CD14-positive monocyte (primary cell): ENCODE measurements around the gene DIDO1. TPM values are rescaled to one million over a fixed set of nuclear protein-coding genes. Genes with fewer than 3 reads are reported as not detected.
A peak's percentile ranks its signal among the peaks of the same experiment; 100 is the strongest.

Experiments
- DNase-seq, 3 donors: peaks; one replicate each; pipeline ENCODE4 v3.0.0-alpha.2; 2011 to 2022
- H2AFZ ChIP-seq: 2 replicates; pipeline ENCODE4 v1.6.0; 2012; ENCODE audit warnings: mild to moderate bottlenecking, low read depth, low read length, inconsistent platforms; ENCODE audit not compliant: insufficient read depth, poor library complexity, severe bottlenecking
- H3K27ac ChIP-seq, 2 donors: 1 replicate in 1 of 2; 2 replicates in 1 of 2; pipeline ENCODE4 v1.5.1; 2012 to 2013; ENCODE audit warnings: low read length in 2 of 2, control low read depth in 1 of 2, inconsistent platforms in 1 of 2, low read depth in 1 of 2, mild to moderate bottlenecking in 1 of 2
- H3K27me3 ChIP-seq, 2 donors: one replicate each; pipeline versions ENCODE4 v1.6.0 to v1.6.1; 2011 to 2013; ENCODE audit warnings: low read length in 2 of 2; ENCODE audit not compliant: control insufficient read depth in 2 of 2, insufficient read depth in 2 of 2
- H3K36me3 ChIP-seq, 2 donors: replicated peaks in 1 of 2; 1 replicate in 1 of 2; 2 replicates in 1 of 2; pipeline versions ENCODE4 v1.5.1 to v1.6.1; 2012 to 2013; ENCODE audit warnings: low read length in 2 of 2, control low read depth in 1 of 2, inconsistent platforms in 1 of 2, mild to moderate bottlenecking in 1 of 2; ENCODE audit not compliant: insufficient read depth in 2 of 2, control insufficient read depth in 1 of 2
- H3K4me1 ChIP-seq, 2 donors: 1 replicate in 1 of 2; 2 replicates in 1 of 2; pipeline versions ENCODE4 v1.5.1 to v1.6.1; 2012 to 2013; ENCODE audit warnings: low read length in 2 of 2, control low read depth in 1 of 2, inconsistent platforms in 1 of 2, mild to moderate bottlenecking in 1 of 2, moderate library complexity in 1 of 2; ENCODE audit not compliant: insufficient read depth in 2 of 2, control insufficient read depth in 1 of 2
- H3K4me2 ChIP-seq: replicated peaks from 2 replicates; pipeline ENCODE3; 2012; ENCODE audit warnings: low read length, moderate library complexity, mild to moderate bottlenecking; ENCODE audit not compliant: poor library complexity, severe bottlenecking; ENCODE audit errors: extremely low read depth
- H3K4me3 ChIP-seq, 3 experiments: fragments of 200-600 bp in 1 of 3; sonication (generic) in 1 of 3; replicated peaks in 1 of 3; 1 replicate in 2 of 3; 2 replicates in 1 of 3; pipeline ENCODE4 v1.5.1; 2011 to 2013; ENCODE audit warnings: low read length in 3 of 3, mild to moderate bottlenecking in 3 of 3, control low read depth in 2 of 3, low read depth in 2 of 3, inconsistent platforms in 1 of 3, moderate library complexity in 1 of 3
- H3K79me2 ChIP-seq: 2 replicates; pipeline ENCODE4 v1.6.0; 2012; ENCODE audit warnings: mild to moderate bottlenecking, control low read depth, inconsistent platforms, low read length, moderate library complexity; ENCODE audit not compliant: insufficient read depth
- H3K9ac ChIP-seq: 2 replicates; pipeline ENCODE4 v1.6.0; 2017; ENCODE audit warnings: low read length, mild to moderate bottlenecking; ENCODE audit not compliant: insufficient read depth, poor library complexity, severe bottlenecking
- H3K9me3 ChIP-seq, 2 donors: replicated peaks in 1 of 2; 1 replicate in 1 of 2; 2 replicates in 1 of 2; pipeline versions ENCODE4 v1.5.1 to v1.6.1; 2012 to 2013; ENCODE audit warnings: low read length in 2 of 2, control low read depth in 1 of 2; ENCODE audit not compliant: control insufficient read depth in 1 of 2, insufficient read depth in 1 of 2
- H4K20me1 ChIP-seq: 2 replicates; pipeline ENCODE4 v1.6.0; 2012; ENCODE audit warnings: mild to moderate bottlenecking, low read length, control low read depth, moderate library complexity; ENCODE audit not compliant: insufficient read depth
- H3K27ac Mint-ChIP-seq, 7 donors: one replicate each; pipeline ENCODE4 v1.8.0; 2020; ENCODE audit warnings: mild to moderate bottlenecking in 7 of 7, mixed read lengths in 7 of 7, moderate library complexity in 6 of 7, inconsistent platforms in 2 of 7
- H3K27me3 Mint-ChIP-seq, 3 donors: one replicate each; pipeline ENCODE4 v1.8.0; 2021 to 2022; ENCODE audit warnings: low read depth in 3 of 3, mild to moderate bottlenecking in 3 of 3, mixed read lengths in 3 of 3, moderate library complexity in 3 of 3, inconsistent platforms in 1 of 3
- H3K36me3 Mint-ChIP-seq, 2 donors: one replicate each; pipeline ENCODE4 v1.8.0; 2020; ENCODE audit warnings: mixed read lengths in 2 of 2, inconsistent platforms in 1 of 2, mild to moderate bottlenecking in 1 of 2
- H3K4me1 Mint-ChIP-seq: one replicate; pipeline ENCODE4 v1.8.0; 2020; ENCODE audit warnings: mild to moderate bottlenecking, mixed read lengths
- H3K4me3 Mint-ChIP-seq, 2 donors: one replicate each; pipeline ENCODE4 v1.8.0; 2020; ENCODE audit warnings: mild to moderate bottlenecking in 2 of 2, mixed read lengths in 2 of 2, moderate library complexity in 1 of 2
- H3K9me3 Mint-ChIP-seq, 7 donors: one replicate each; pipeline ENCODE4 v1.8.0; 2020 to 2022; ENCODE audit warnings: mixed read lengths in 7 of 7, mild to moderate bottlenecking in 6 of 7, moderate library complexity in 6 of 7, inconsistent platforms in 2 of 7
- CTCF ChIP-seq: fragments of 200-600 bp; IDR thresholded peaks from one replicate; pipeline ENCODE4 v1.8.0; 2022; ENCODE audit warnings: antibody characterized with exemption, mild to moderate bottlenecking
- WGBS: methylation state at CpG from one replicate; pipeline ENCODE4 v1.1.5; 2013; ENCODE audit warnings: missing lambda C conversion rate; ENCODE audit not compliant: insufficient coverage; 5-methylcytosine and 5-hydroxymethylcytosine counted together
- intact Hi-C, 2 donors: fragments of 100-400 bp; cut with micrococcal nuclease; formaldehyde crosslinking; loops; one replicate each; pipeline versions ENCODE4 v1.15.0 to v1.15.1; 2023
- polyA plus RNA-seq, 3 donors: library from polyadenylated mRNA; depleted of rRNA in 1 of 3; unstranded in 2 of 3; stranded (reverse) in 1 of 3; fragments of 300-500 nt in 2 of 3; fragments of >200 nt in 1 of 3; fragmentation: Illumina TruSeq in 2 of 3; gene quantifications; 1 replicate in 2 of 3; 2 replicates in 1 of 3; pipeline ENCODE4 v1.2.3, GENCODE V29; 2012 to 2021

The DIDO1 gene
- polyA plus RNA-seq, 3 donors, result 8.5 to 23.8 (median 12.9) TPM

- Histone ChIP-seq H4K20me1 (peaks cover 28% of the 10 kb centered on the region), H3K36me3 (peaks cover 65 to 74% of the 10 kb centered on the region in 2 donors), H3K4me3 (no peak overlapping the region), H3K27me3 (no peaks in the 10 kb centered on the region), H3K79me2 (no peaks in the 10 kb centered on the region), H3K9me3 (no peaks in the 10 kb centered on the region), H3K27ac (no peak overlapping the region), H3K4me1 (peaks cover 0 to 5% of the 10 kb centered on the region in 2 donors), H2AFZ (no peak overlapping the region), H3K4me2 (no peak overlapping the region), H3K9ac (no peak overlapping the region)
- Mint-ChIP-seq H3K27me3 (peaks cover 0 to 3% (median 0%) of the 10 kb centered on the region in 3 donors), H3K4me3 (no peak overlapping the region), H3K9me3 (peaks cover 0 to 2% (median 0%) of the 10 kb centered on the region in 7 donors), H3K36me3 (peaks cover 61 to 75% of the 10 kb centered on the region in 2 donors), H3K27ac (peak overlapping the region in 2 of 7 donors; percentile 15 to 45), H3K4me1 (peaks cover 5% of the 10 kb centered on the region)
- intact Hi-C loops, result no loop called here
- no peak for DNase-seq
- 89% methylated on average over 22 of the region's 23 CpGs for WGBS
- TF ChIP-seq CTCF, result no peak
Measured at GRCh38 chr20:62885896-62886708, 40.2 kb downstream of the DIDO1 start.

GRCh38 chr20:62885046-62885895 lies 41.0 kb downstream of the DIDO1 start:
- Mint-ChIP-seq H3K4me1 (peaks cover 5% of the 10 kb centered on the region), H3K27ac (peak overlapping the region in 2 of 7 donors; percentile 15 to 25), H3K27me3 (peaks cover 0 to 2% (median 0%) of the 10 kb centered on the region in 3 donors), H3K36me3 (peaks cover 55 to 71% of the 10 kb centered on the region in 2 donors), H3K9me3 (peaks cover 0 to 2% (median 0%) of the 10 kb centered on the region in 7 donors), H3K4me3 (no peak overlapping the region)
- H4K20me1 ChIP-seq, result peaks cover 32% of the 10 kb centered on the region
- 92% methylated on average over 17 of the region's 20 CpGs for WGBS
- no peak overlapping the region for H3K4me2 ChIP-seq
- no peak overlapping the region for H3K4me3 ChIP-seq
- no peaks in the 10 kb centered on the region for H3K27me3 ChIP-seq
- no peak overlapping the region for H3K9ac ChIP-seq
- TF ChIP-seq CTCF, result no peak
- intact Hi-C loops, result no loop called here
- no peaks in the 10 kb centered on the region for H3K9me3 ChIP-seq
- peaks cover 0 to 5% of the 10 kb centered on the region in 2 donors for H3K4me1 ChIP-seq
- H2AFZ ChIP-seq, result no peak overlapping the region
- no peak overlapping the region for H3K27ac ChIP-seq
- DNase-seq, result no peak
- H3K36me3 ChIP-seq, result peaks cover 64 to 74% of the 10 kb centered on the region in 2 donors
- no peaks in the 10 kb centered on the region for H3K79me2 ChIP-seq
